DOHH2 (cell line): Measurements from ENCODE around the gene FAM117B.

Source experiments
- H3F3A ChIP-seq: fragments of 200-600 bp; sonication (generic), shearing (Covaris generic); 2 replicates; pipeline ENCODE4 v1.6.0; 2016; ENCODE audit warnings: antibody characterized with exemption, mild to moderate bottlenecking; ENCODE audit not compliant: control insufficient read depth, insufficient read depth
- H3K27ac ChIP-seq: fragments of 200-600 bp; sonication (generic); 2 replicates; pipeline ENCODE4 v1.5.1; 2014; ENCODE audit warnings: low read depth, mild to moderate bottlenecking, low read length, moderate library complexity
- H3K27me3 ChIP-seq: fragments of 200-600 bp; sonication (generic); 2 replicates; pipeline ENCODE4 v1.6.1; 2014; ENCODE audit warnings: mild to moderate bottlenecking, low read length, mixed read lengths; ENCODE audit not compliant: control insufficient read depth
- H3K36me3 ChIP-seq: fragments of 200-600 bp; sonication (generic); 2 replicates; pipeline ENCODE4 v1.6.1; 2014; ENCODE audit warnings: mild to moderate bottlenecking, low read length, moderate library complexity, mixed read lengths; ENCODE audit not compliant: control insufficient read depth
- H3K4me1 ChIP-seq: fragments of 200-600 bp; sonication (generic); 2 replicates; pipeline ENCODE4 v1.6.1; 2014; ENCODE audit warnings: mild to moderate bottlenecking, low read length, mixed read lengths; ENCODE audit not compliant: control insufficient read depth
- H3K4me2 ChIP-seq: fragments of 200-600 bp; sonication (generic); 2 replicates; pipeline ENCODE4 v1.6.0; 2014; ENCODE audit warnings: mild to moderate bottlenecking, low read length, moderate library complexity
- H3K4me3 ChIP-seq: fragments of 200-600 bp; sonication (generic); 2 replicates; pipeline ENCODE4 v1.5.1; 2014; ENCODE audit warnings: mild to moderate bottlenecking, low read length, mixed read lengths
- H3K79me2 ChIP-seq: fragments of 200-600 bp; sonication (generic); 2 replicates; pipeline ENCODE4 v1.6.1; 2014; ENCODE audit warnings: mild to moderate bottlenecking, low read length, mixed read lengths; ENCODE audit not compliant: control insufficient read depth
- H3K9me2 ChIP-seq: fragments of 200-600 bp; sonication (generic); replicated peaks from 2 replicates; pipeline ENCODE4 v1.6.1; 2014; ENCODE audit warnings: mild to moderate bottlenecking, low read length, mixed read lengths; ENCODE audit not compliant: control insufficient read depth
- H3K9me3 ChIP-seq: fragments of 200-600 bp; sonication (generic); 2 replicates; pipeline ENCODE4 v1.6.1; 2014; ENCODE audit warnings: antibody characterized with exemption, low read length, mixed read lengths; ENCODE audit not compliant: control insufficient read depth, insufficient read depth
- H4K20me1 ChIP-seq: fragments of 200-600 bp; sonication (generic); 2 replicates; pipeline ENCODE4 v1.6.0; 2014; ENCODE audit warnings: low read depth, mild to moderate bottlenecking, antibody characterized with exemption, low read length, moderate library complexity; ENCODE audit not compliant: control insufficient read depth, insufficient read depth
- EZH2phosphoT487 ChIP-seq: fragments of 200-600 bp; sonication (generic); IDR thresholded peaks from 2 replicates; pipeline ENCODE4 v1.6.1; 2017; ENCODE audit warnings: borderline replicate concordance, mild to moderate bottlenecking, antibody characterized with exemption, low read length, moderate library complexity, mixed read lengths
- TF ChIP-seq, protein P1 (sequence below): fragments of 200-600 bp; sonication (generic); IDR thresholded peaks from one replicate; pipeline ENCODE4 v1.5.1; 2014; ENCODE audit warnings: antibody characterized with exemption, mild to moderate bottlenecking, low read depth, low read length; ENCODE audit not compliant: poor library complexity, severe bottlenecking

Gene FAM117B

DNA sequence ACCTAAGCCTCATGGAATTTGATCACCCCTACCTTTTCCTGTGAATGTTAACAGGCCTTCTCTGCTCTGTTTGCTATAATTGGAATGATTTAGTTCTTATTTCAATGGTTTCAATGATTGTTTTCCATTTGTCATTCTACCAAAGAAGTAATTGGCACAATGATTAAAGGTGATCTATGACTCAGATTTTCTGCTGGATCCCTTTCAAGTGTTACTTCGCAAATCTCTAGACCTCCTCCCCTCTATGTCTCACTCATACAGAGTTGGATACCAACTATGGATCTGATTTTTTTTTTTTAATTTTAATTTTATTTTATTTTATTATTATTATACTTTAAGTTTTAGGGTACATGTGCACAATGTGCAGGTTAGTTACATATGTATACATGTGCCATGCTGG, 29.6 kb upstream of the FAM117B start:
- no peaks in the 10 kb centered on the region for H3K27me3 ChIP-seq
- no peaks in the 10 kb centered on the region for H3K9me3 ChIP-seq
- H3K4me2 ChIP-seq, result no peak overlapping the region
- H3K36me3 ChIP-seq, result no peaks in the 10 kb centered on the region
- no peak overlapping the region for H3K4me3 ChIP-seq
- H3K79me2 ChIP-seq, result no peaks in the 10 kb centered on the region
- TF ChIP-seq, protein P1, sequence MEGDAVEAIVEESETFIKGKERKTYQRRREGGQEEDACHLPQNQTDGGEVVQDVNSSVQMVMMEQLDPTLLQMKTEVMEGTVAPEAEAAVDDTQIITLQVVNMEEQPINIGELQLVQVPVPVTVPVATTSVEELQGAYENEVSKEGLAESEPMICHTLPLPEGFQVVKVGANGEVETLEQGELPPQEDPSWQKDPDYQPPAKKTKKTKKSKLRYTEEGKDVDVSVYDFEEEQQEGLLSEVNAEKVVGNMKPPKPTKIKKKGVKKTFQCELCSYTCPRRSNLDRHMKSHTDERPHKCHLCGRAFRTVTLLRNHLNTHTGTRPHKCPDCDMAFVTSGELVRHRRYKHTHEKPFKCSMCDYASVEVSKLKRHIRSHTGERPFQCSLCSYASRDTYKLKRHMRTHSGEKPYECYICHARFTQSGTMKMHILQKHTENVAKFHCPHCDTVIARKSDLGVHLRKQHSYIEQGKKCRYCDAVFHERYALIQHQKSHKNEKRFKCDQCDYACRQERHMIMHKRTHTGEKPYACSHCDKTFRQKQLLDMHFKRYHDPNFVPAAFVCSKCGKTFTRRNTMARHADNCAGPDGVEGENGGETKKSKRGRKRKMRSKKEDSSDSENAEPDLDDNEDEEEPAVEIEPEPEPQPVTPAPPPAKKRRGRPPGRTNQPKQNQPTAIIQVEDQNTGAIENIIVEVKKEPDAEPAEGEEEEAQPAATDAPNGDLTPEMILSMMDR, result no peak
- TF ChIP-seq EZH2phosphoT487, result no peak
- H3F3A ChIP-seq, result no peaks in the 10 kb centered on the region
- H3K27ac ChIP-seq, result no peak overlapping the region
- H3K9me2 ChIP-seq, result no peaks in the 10 kb centered on the region
- no peaks in the 10 kb centered on the region for H4K20me1 ChIP-seq
- peaks cover 4% of the 10 kb centered on the region; the same call in 1 of the 2 replicates for H3K4me1 ChIP-seq

DNA sequence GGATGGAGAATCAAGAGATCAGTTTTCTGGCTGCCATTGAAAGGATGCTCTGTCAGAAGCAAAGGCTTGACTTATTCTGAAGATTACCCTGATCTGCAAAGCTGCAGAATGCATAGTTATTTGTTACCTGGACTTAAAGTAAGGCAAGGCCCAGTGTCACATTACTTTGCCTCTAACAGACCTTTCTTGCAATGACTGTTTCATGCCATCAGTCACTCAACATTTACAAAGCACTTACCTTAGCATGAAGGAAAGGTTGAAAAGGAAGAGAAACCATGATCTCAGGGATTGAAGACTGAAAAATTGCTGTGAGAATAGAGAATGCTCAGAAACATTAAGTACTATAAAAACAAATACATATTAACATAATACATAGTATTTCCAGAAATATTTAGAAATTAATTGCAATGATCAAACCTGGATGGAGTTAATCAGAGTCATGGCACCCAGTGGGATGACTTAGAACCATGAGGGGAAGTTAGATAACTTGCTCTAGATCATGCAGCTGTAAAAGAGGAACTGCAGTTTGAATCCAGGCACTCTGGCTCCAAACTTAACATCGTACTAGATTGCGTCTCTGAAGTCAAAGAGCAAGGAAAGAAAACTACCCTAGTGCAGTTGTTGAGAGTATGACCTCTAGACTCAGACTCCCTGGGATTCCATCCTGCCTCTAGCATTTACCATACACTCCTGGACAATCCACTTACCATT, 26.5 kb upstream of the FAM117B start:
- Histone ChIP-seq H3F3A (no peaks in the 10 kb centered on the region), H3K9me2 (no peaks in the 10 kb centered on the region), H3K27me3 (no peaks in the 10 kb centered on the region), H3K4me2 (no peak overlapping the region), H3K27ac (no peak overlapping the region), H3K79me2 (no peaks in the 10 kb centered on the region), H3K9me3 (no peaks in the 10 kb centered on the region), H3K4me3 (no peak overlapping the region), H4K20me1 (no peaks in the 10 kb centered on the region), H3K36me3 (no peaks in the 10 kb centered on the region), H3K4me1 (peaks cover 4% of the 10 kb centered on the region; the same call in 1 of the 2 replicates)
- TF ChIP-seq, protein P1, result no peak
- no peak for TF ChIP-seq EZH2phosphoT487

DNA sequence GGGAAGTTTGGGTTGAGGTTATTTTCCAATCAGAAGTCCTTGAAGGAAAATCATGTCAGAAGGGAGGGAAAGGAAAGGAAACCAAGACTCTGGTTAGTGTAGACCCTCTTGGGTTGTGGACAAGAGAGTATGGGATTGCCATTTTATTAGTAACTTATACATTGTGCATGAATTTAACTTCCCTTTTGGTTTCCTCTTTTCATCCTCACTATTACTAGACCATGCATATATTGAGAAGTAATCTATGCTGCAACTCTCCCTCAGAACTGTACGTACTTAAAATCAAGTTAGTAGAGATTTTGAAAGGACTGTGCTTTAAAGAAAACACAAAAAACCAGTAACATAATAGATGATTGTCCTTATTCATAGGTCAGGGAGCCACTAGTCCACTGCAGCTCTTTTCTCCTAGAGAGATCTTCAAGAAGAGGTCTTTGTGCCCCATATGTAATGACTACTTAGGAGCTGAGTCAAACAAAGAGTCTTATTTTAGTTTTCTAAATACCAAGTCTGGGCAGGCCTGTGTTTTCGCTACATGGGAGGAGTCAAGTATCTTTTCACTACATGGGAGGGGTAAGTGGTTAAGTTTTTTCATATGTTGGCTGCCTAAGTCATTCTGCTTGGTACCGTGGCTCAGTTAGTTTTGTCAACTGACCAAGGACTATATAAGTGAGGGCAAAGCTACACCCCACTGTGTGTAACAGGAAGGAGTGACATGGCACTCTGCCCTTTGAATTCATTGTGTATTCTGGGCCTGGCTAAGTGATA, 25.2 kb upstream of the FAM117B start:
- no peaks in the 10 kb centered on the region for H3K27me3 ChIP-seq
- no peaks in the 10 kb centered on the region for H3K9me3 ChIP-seq
- no peak overlapping the region for H3K27ac ChIP-seq
- no peak overlapping the region for H3K4me3 ChIP-seq
- H3F3A ChIP-seq, result no peaks in the 10 kb centered on the region
- H3K79me2 ChIP-seq, result no peaks in the 10 kb centered on the region
- peaks cover 2% of the 10 kb centered on the region; the same call in 1 of the 2 replicates for H3K4me1 ChIP-seq
- H3K36me3 ChIP-seq, result no peaks in the 10 kb centered on the region
- no peak overlapping the region for H3K4me2 ChIP-seq
- H4K20me1 ChIP-seq, result no peaks in the 10 kb centered on the region
- TF ChIP-seq, protein P1, result no peak
- no peak for TF ChIP-seq EZH2phosphoT487
- H3K9me2 ChIP-seq, result no peaks in the 10 kb centered on the region
